BLaER1 (cell line): ENCODE measurements around the gene ATP2B2.

Source experiments
- H3K27ac ChIP-seq: shearing (Covaris generic); formaldehyde crosslinking; 2 replicates; pipeline ENCODE4 v1.8.1; 2022
- H3K27me3 ChIP-seq: shearing (Covaris generic); formaldehyde crosslinking; 2 replicates; pipeline ENCODE4 v1.8.1; 2022
- H3K36me3 ChIP-seq: shearing (Covaris generic); formaldehyde crosslinking; 2 replicates; pipeline ENCODE4 v1.8.1; 2022
- H3K4me1 ChIP-seq: shearing (Covaris generic); formaldehyde crosslinking; 2 replicates; pipeline ENCODE4 v1.8.1; 2022
- H3K4me2 ChIP-seq: shearing (Covaris generic); formaldehyde crosslinking; 2 replicates; pipeline ENCODE4 v1.8.1; 2022
- H3K4me3 ChIP-seq: shearing (Covaris generic); formaldehyde crosslinking; 2 replicates; pipeline ENCODE4 v1.8.1; 2022
- H3K9ac ChIP-seq: shearing (Covaris generic); formaldehyde crosslinking; 2 replicates; pipeline ENCODE4 v1.8.1; 2022
- H3K9me3 ChIP-seq: shearing (Covaris generic); formaldehyde crosslinking; 2 replicates; pipeline ENCODE4 v1.8.1; 2022
- H4K20me1 ChIP-seq: shearing (Covaris generic); formaldehyde crosslinking; 2 replicates; pipeline ENCODE4 v1.8.1; 2022
- Cebpa-rat ChIP-seq: shearing (Covaris generic); IDR thresholded peaks from 2 replicates; pipeline ENCODE4 v1.8.1; 2022

Gene ATP2B2

DNA sequence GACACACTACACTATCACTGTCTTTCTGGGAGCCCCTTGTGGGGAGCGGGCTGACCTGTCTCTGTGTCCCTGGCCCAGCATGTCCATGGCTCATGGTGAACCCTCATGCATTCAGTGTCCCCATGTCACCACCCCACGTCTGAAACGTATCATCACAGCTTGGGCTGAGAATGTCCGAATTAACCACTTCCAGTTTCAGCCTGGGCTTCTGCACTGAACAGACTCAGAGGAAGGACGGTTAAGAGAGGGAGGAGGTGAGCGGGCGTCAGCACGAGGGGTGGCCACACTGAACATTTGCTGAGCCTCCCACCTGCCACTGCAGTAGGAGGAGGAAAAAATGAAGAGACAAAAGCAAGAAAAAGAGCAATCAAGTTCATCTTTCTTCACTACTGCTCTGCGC, 30.5 kb downstream of the ATP2B2 start:
- Histone ChIP-seq H4K20me1 (no peaks in the 10 kb centered on the region), H3K4me2 (peak overlapping the region; percentile 93), H3K27ac (peak overlapping the region; percentile 75), H3K4me1 (peaks cover 81% of the 10 kb centered on the region), H3K4me3 (no peak overlapping the region), H3K9me3 (peaks cover 22% of the 10 kb centered on the region), H3K36me3 (peaks cover 21% of the 10 kb centered on the region), H3K9ac (peak overlapping the region; percentile 69), H3K27me3 (no peaks in the 10 kb centered on the region)
- TF ChIP-seq Cebpa-rat: no peak

DNA sequence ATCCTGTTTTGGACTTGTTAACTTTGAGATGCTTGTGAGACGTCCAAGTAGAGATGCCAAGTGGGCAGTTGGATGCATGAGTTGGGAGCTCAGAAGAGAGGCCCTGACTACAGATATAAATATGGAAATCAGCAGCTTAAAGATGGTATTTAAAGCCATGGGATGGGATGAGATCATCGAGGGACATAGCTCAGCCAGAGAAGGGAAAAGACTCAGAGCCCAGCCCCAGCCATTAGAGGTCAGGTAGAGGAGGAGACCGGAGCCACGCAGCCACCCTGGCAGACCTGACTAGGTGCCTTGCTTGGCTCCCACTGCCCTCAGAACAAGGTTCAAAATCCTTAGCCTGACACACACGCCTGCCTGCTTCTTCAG, 31.1 kb downstream of the ATP2B2 start:
- Histone ChIP-seq H4K20me1 (no peaks in the 10 kb centered on the region), H3K4me2 (peak overlapping the region; percentile 93), H3K27me3 (no peaks in the 10 kb centered on the region), H3K36me3 (peaks cover 16% of the 10 kb centered on the region), H3K27ac (peak overlapping the region; percentile 75), H3K4me3 (no peak overlapping the region), H3K9ac (peak overlapping the region; percentile 69; the same call in 1 of the 2 replicates), H3K4me1 (peaks cover 87% of the 10 kb centered on the region), H3K9me3 (peaks cover 16% of the 10 kb centered on the region)
- no peak for TF ChIP-seq Cebpa-rat

- H3K27me3 ChIP-seq: no peaks in the 10 kb centered on the region
- H3K36me3 ChIP-seq: peaks cover 11% of the 10 kb centered on the region
- no peak overlapping the region for H3K4me3 ChIP-seq
- peaks cover 11% of the 10 kb centered on the region for H3K9me3 ChIP-seq
- H3K9ac ChIP-seq: no peak overlapping the region
- no peak for TF ChIP-seq Cebpa-rat
- H3K27ac ChIP-seq: peak overlapping the region; percentile 75
- H3K4me2 ChIP-seq: peak overlapping the region; percentile 93
- peaks cover 92% of the 10 kb centered on the region for H3K4me1 ChIP-seq
- no peaks in the 10 kb centered on the region for H4K20me1 ChIP-seq
Measured at GRCh38 chr3:10473581-10474274, 31.7 kb downstream of the ATP2B2 start.

GRCh38 chr3:10472877-10473440, 32.4 kb downstream of the ATP2B2 start:
- Histone ChIP-seq H3K9me3 (peaks cover 3% of the 10 kb centered on the region; the same call in 1 of the 2 replicates), H3K4me3 (no peak overlapping the region), H3K27me3 (no peaks in the 10 kb centered on the region), H4K20me1 (no peaks in the 10 kb centered on the region), H3K36me3 (peaks cover 3% of the 10 kb centered on the region; the same call in 1 of the 2 replicates), H3K27ac (peak overlapping the region; percentile 75), H3K4me1 (peaks cover 100% of the 10 kb centered on the region), H3K4me2 (peak overlapping the region; percentile 93), H3K9ac (peak overlapping the region; percentile 43; the same call in 1 of the 2 replicates)
- no peak for TF ChIP-seq Cebpa-rat

DNA sequence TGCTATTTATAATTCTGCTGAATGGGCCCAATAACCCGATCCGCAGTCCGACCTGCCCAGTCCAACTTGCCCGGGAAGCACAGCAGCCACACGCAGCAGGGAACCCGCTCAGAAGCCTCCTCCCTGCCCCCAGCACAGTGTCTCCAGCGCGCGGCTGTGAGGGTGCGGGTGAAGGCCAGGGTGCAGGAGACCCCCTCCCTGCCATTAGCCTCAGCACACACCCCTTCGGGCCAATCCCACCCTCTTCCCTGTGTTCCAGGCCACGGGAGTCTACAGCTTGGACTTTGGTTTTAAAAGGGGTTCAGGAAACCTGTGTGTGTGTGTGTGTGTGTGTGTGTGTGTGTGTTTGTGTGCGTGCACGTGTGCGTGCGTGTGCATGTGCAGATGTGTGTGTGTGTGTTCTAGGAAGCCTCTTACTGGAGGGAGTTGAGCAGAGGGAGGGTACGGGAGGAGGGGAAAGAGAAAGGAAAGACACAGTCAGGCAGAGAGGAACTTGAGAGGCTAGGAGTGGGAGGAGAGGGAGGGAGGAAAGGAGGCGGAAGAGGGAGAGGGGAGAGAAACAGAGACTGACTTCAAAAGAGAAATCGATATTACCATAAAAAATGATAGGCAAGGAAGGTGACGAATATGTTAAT, 34.2 kb downstream of the ATP2B2 start:
- H3K4me1 ChIP-seq: peaks cover 100% of the 10 kb centered on the region
- H3K36me3 ChIP-seq: no peaks in the 10 kb centered on the region; the same call in 1 of the 2 replicates
- peak overlapping the region; percentile 95 for H3K27ac ChIP-seq
- no peaks in the 10 kb centered on the region for H3K9me3 ChIP-seq
- H4K20me1 ChIP-seq: no peaks in the 10 kb centered on the region
- no peaks in the 10 kb centered on the region for H3K27me3 ChIP-seq
- peak overlapping the region; percentile 33; the same call in 1 of the 2 replicates for H3K4me3 ChIP-seq
- peak overlapping the region; percentile 93 for H3K4me2 ChIP-seq
- TF ChIP-seq Cebpa-rat: no peak
- peak overlapping the region; percentile 76; the same call in 1 of the 2 replicates for H3K9ac ChIP-seq

- H3K4me1 ChIP-seq: peaks cover 100% of the 10 kb centered on the region
- H3K9me3 ChIP-seq: no peaks in the 10 kb centered on the region
- H3K4me2 ChIP-seq: peak overlapping the region; percentile 93
- no peaks in the 10 kb centered on the region for H3K27me3 ChIP-seq
- TF ChIP-seq Cebpa-rat: no peak
- H4K20me1 ChIP-seq: no peaks in the 10 kb centered on the region
- no peaks in the 10 kb centered on the region for H3K36me3 ChIP-seq
- H3K27ac ChIP-seq: peak overlapping the region; percentile 95
- H3K4me3 ChIP-seq: peak overlapping the region; percentile 33; the same call in 1 of the 2 replicates
- peak overlapping the region; percentile 76 for H3K9ac ChIP-seq
Measured at GRCh38 chr3:10470120-10471053, 35.0 kb downstream of the ATP2B2 start.

DNA sequence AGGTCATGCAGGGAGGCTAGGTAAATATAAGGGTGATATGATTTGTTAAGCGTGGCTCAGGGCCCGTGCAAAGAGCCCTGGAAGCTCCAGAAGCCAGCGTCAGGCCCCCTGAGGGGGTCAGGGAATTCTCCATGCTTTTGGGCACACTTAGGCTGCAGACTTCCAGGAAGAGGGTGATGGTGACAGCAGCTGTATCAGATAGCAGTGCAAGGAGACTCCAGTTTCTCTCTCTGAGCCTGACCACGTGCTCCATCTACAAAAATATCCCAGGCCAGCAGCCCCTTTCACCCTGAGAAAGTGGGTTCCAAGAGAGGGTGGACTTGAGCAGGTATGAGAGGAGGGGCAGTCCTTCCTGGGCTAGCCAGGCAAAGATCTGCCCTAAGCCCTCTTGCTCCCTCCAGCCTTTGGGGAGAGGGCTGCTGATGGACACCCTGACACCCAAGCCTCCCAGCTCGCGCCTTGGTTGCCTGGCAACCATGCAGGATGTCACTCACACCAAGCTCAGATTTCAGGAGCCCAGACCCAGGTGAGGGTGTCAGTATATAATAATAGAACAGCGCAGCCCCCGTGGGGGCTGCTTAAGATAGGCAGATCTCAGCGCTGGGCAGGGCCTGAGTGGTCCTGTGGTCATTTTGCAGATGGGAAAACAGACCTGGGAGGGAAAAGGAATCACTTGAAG, 35.8 kb downstream of the ATP2B2 start:
- Histone ChIP-seq H3K27me3 (no peaks in the 10 kb centered on the region), H3K4me2 (peak overlapping the region; percentile 93), H3K4me3 (peak overlapping the region; percentile 33; the same call in 1 of the 2 replicates), H3K9ac (peak overlapping the region; percentile 76), H3K4me1 (peaks cover 100% of the 10 kb centered on the region), H3K36me3 (no peaks in the 10 kb centered on the region), H4K20me1 (no peaks in the 10 kb centered on the region), H3K27ac (peak overlapping the region; percentile 95), H3K9me3 (no peaks in the 10 kb centered on the region)
- TF ChIP-seq Cebpa-rat: no peak

GRCh38 chr3:10468613-10469354, 36.6 kb downstream of the ATP2B2 start:
- no peaks in the 10 kb centered on the region for H3K27me3 ChIP-seq
- peak overlapping the region; percentile 95 for H3K27ac ChIP-seq
- no peaks in the 10 kb centered on the region for H4K20me1 ChIP-seq
- peaks cover 99% of the 10 kb centered on the region for H3K4me1 ChIP-seq
- H3K9me3 ChIP-seq: no peaks in the 10 kb centered on the region
- peak overlapping the region; percentile 93 for H3K4me2 ChIP-seq
- H3K9ac ChIP-seq: peak overlapping the region; percentile 76
- H3K36me3 ChIP-seq: no peaks in the 10 kb centered on the region
- H3K4me3 ChIP-seq: peak overlapping the region; percentile 33; the same call in 1 of the 2 replicates
- no peak for TF ChIP-seq Cebpa-rat
